Small intestine (tissue), 7 donors: ENCODE measurements around the gene AGO4. TPM values are rescaled to one million over a fixed set of nuclear protein-coding genes. Genes with fewer than 3 reads are reported as not detected.
"Not testable (repeated sequence)": the region's sequence is repeated elsewhere in the genome, so short reads cannot be mapped to it uniquely, and the experiment has no call there.

Experiments used
- DNase-seq, 2 donors: peaks; one replicate each; pipeline versions ENCODE4 v3.0.0 to v3.0.0-alpha.2; 2013
- FAIRE-seq: peaks from 2 replicates; lab custom pipeline; 2012; peaks lifted over from hg19 to GRCh38; lab: Jason Lieb, UNC
- H3K27ac ChIP-seq, 3 donors: one replicate each; pipeline ENCODE4 v1.5.1; 2013; ENCODE audit warnings: low read length in 2 of 3, mild to moderate bottlenecking in 2 of 3, control low read depth in 1 of 3, inconsistent platforms in 1 of 3, low read depth in 1 of 3, moderate library complexity in 1 of 3
- H3K27me3 ChIP-seq, 3 donors: one replicate each; pipeline ENCODE4 v1.6.1; 2013; ENCODE audit warnings: low read length in 3 of 3, inconsistent platforms in 1 of 3; ENCODE audit not compliant: control insufficient read depth in 3 of 3, insufficient read depth in 3 of 3
- H3K36me3 ChIP-seq, 3 donors: one replicate each; pipeline ENCODE4 v1.6.1; 2013; ENCODE audit warnings: low read length in 3 of 3, inconsistent platforms in 1 of 3, low read depth in 1 of 3, mild to moderate bottlenecking in 1 of 3, moderate library complexity in 1 of 3; ENCODE audit not compliant: control insufficient read depth in 3 of 3, insufficient read depth in 2 of 3
- H3K4me1 ChIP-seq, 3 donors: one replicate each; pipeline ENCODE4 v1.6.1; 2013; ENCODE audit warnings: low read length in 2 of 3, inconsistent platforms in 1 of 3, low read depth in 1 of 3, mild to moderate bottlenecking in 1 of 3, moderate library complexity in 1 of 3; ENCODE audit not compliant: control insufficient read depth in 3 of 3, insufficient read depth in 2 of 3
- H3K4me3 ChIP-seq, 3 donors: one replicate each; pipeline ENCODE4 v1.5.1; 2013; ENCODE audit warnings: low read length in 3 of 3, control low read depth in 1 of 3, inconsistent platforms in 1 of 3, low read depth in 1 of 3, mild to moderate bottlenecking in 1 of 3, moderate library complexity in 1 of 3
- H3K9me3 ChIP-seq, 2 donors: one replicate each; pipeline ENCODE4 v1.6.1; 2013; ENCODE audit warnings: low read depth in 1 of 2, low read length in 1 of 2; ENCODE audit not compliant: control insufficient read depth in 2 of 2, insufficient read depth in 1 of 2
- WGBS, 3 donors: extraction: QIAGEN DNeasy Blood & Tissue Kit; methylation state at CpG; one replicate each; pipeline ENCODE4 v1.1.7; 2013; 5-methylcytosine and 5-hydroxymethylcytosine counted together
- polyA plus RNA-seq, 4 donors: library from polyadenylated mRNA; stranded (reverse) in 3 of 4; unstranded in 1 of 4; fragments of 200-250 nt in 3 of 4; fragments of 120-200 nt in 1 of 4; gene quantifications; one replicate each; pipeline versions ENCODE4 v1.2.1 to v1.2.3, GENCODE V29; 2013
- donor health status: healthy with polysubstance abuse.
- donor health status: control.
- donor health status: control.
- donor health status: Bipolar disorder and iron deficiency.
- donor health status: healthy.

The AGO4 gene
- polyA plus RNA-seq, 4 donors: 4.3 to 18.4 (median 6.2) TPM

GRCh38 chr1:35863136-35863535 lies 55.3 kb downstream of the AGO4 start:
- no peaks in the 10 kb centered on the region for H3K36me3 ChIP-seq
- H3K4me1 ChIP-seq: no peaks in the 10 kb centered on the region
- FAIRE-seq (no peak), DNase-seq (no peak)
- no peaks in the 10 kb centered on the region for H3K27me3 ChIP-seq
- 84 to 94% (median 93%) methylated on average over 1 of the region's 1 CpG for WGBS, 3 donors
- H3K4me3 ChIP-seq: no peak overlapping the region
- H3K27ac ChIP-seq: no peak overlapping the region
- no peaks in the 10 kb centered on the region for H3K9me3 ChIP-seq

- FAIRE-seq (no peak), DNase-seq (no peak)
- no peaks in the 10 kb centered on the region for H3K27me3 ChIP-seq
- H3K4me1 ChIP-seq: no peaks in the 10 kb centered on the region
- no peak overlapping the region for H3K27ac ChIP-seq
- whole genome bisulfite sequencing, 3 donors: 47 to 66% (median 61%) methylated on average over 3 of the region's 3 CpGs
- no peaks in the 10 kb centered on the region for H3K9me3 ChIP-seq
- no peaks in the 10 kb centered on the region for H3K36me3 ChIP-seq
- H3K4me3 ChIP-seq: no peak overlapping the region
Measured at GRCh38 chr1:35863881-35864625, 56.2 kb downstream of the AGO4 start.

DNA sequence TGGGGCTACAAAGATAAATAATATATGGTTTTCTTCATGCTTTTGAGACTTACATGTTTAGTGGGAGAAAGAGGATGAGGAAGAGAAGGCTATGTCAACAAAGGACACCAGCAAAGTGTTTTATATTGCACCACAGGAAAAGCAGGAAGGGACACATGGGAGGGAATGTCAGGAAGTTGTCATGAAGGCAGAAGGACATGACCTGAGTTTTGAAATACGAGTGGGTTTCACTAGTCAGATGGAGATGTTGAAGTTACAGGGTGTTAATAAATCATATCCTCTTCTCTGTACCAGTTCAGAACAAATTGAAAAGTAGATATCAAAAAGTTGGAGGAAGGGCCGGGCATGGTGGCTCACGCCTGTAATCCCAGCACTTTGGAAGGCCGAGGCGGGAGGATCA lies 57.0 kb downstream of the AGO4 start:
- WGBS, 3 donors: 87 to 95% (median 93%) methylated on average over 5 of the region's 5 CpGs
- no peak for FAIRE-seq
- no peaks in the 10 kb centered on the region for H3K4me1 ChIP-seq
- no peak overlapping the region for H3K27ac ChIP-seq
- no peak overlapping the region for H3K4me3 ChIP-seq
- no peak for DNase-seq
- no peaks in the 10 kb centered on the region for H3K9me3 ChIP-seq
- H3K27me3 ChIP-seq: no peaks in the 10 kb centered on the region
- no peaks in the 10 kb centered on the region for H3K36me3 ChIP-seq

- DNase-seq: no peak
- Histone ChIP-seq H3K9me3 (no peaks in the 10 kb centered on the region), H3K36me3 (no peaks in the 10 kb centered on the region), H3K4me1 (no peaks in the 10 kb centered on the region), H3K4me3 (no peak overlapping the region), H3K27ac (no peak overlapping the region), H3K27me3 (no peaks in the 10 kb centered on the region)
- FAIRE-seq: no peak
- 74 to 97% (median 94%) methylated on average over 3 of the region's 3 CpGs for WGBS, 3 donors
Measured at GRCh38 chr1:35866991-35867390, 59.2 kb downstream of the AGO4 start.

- not testable (repeated sequence) for FAIRE-seq, H3K4me3 ChIP-seq, H3K27me3 ChIP-seq, H3K36me3 ChIP-seq, H3K9me3 ChIP-seq, DNase-seq, H3K4me1 ChIP-seq, H3K27ac ChIP-seq
- 91 to 92% (median 92%) methylated on average over 33 to 34 of the region's 34 CpGs for WGBS, 3 donors
Measured at GRCh38 chr1:35869245-35869950, 61.6 kb downstream of the AGO4 start.

- Histone ChIP-seq H3K36me3 (no peaks in the 10 kb centered on the region), H3K9me3 (no peaks in the 10 kb centered on the region), H3K27me3 (no peaks in the 10 kb centered on the region), H3K27ac (no peak overlapping the region), H3K4me3 (no peak overlapping the region), H3K4me1 (no peaks in the 10 kb centered on the region)
- DNase-seq: no peak
- FAIRE-seq: no peak
- 77 to 95% (median 88%) methylated on average over 2 of the region's 2 CpGs for WGBS, 3 donors
Measured at GRCh38 chr1:35870651-35871309, 63.0 kb downstream of the AGO4 start.

- no peak overlapping the region for H3K4me3 ChIP-seq
- no peaks in the 10 kb centered on the region for H3K36me3 ChIP-seq
- no peaks in the 10 kb centered on the region for H3K9me3 ChIP-seq
- H3K4me1 ChIP-seq: no peaks in the 10 kb centered on the region
- H3K27ac ChIP-seq: no peak overlapping the region
- WGBS, 3 donors: 77 to 80% (median 79%) methylated on average over 4 of the region's 4 CpGs
- no peak for FAIRE-seq
- no peaks in the 10 kb centered on the region for H3K27me3 ChIP-seq
- DNase-seq: no peak
Measured at GRCh38 chr1:35873243-35873750, 65.5 kb downstream of the AGO4 start.

GRCh38 chr1:35874115-35874514 lies 66.3 kb downstream of the AGO4 start:
- H3K9me3 ChIP-seq, H3K4me1 ChIP-seq, DNase-seq, H3K27me3 ChIP-seq, H3K27ac ChIP-seq, FAIRE-seq, H3K36me3 ChIP-seq, H3K4me3 ChIP-seq: not testable (repeated sequence)
- 85 to 88% (median 88%) methylated on average over 4 of the region's 4 CpGs for WGBS, 3 donors
